ENCODE data around the gene GRIK5. TPM values are rescaled to one million over a fixed set of nuclear protein-coding genes. Genes with fewer than 3 reads are reported as not detected.
"Not testable (repeated sequence)": the region's sequence is repeated elsewhere in the genome, so short reads cannot be mapped to it uniquely, and the experiment has no call there.

GRIK5 gene
- total RNA-seq, 1 donor from 2014 or later: 4.0 TPM

DNA sequence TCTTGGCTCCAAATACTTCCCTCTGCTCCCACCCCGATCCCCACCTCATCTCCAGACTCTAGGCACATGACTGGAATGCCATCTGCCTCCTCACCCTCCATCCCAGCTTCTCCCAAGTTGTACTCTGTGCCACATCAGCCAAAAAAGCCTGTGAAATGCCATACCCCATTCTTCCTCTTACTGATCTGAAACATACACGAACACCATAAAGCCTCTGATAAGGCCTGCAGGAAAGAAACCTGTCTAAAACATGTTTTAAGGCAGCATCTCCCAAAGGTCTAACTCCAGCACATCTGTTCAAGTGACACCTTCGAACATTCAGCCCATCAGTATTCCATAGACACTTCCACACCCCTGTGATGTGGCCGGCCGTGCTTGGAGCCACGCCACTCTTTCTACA lies 5.6 kb downstream of the GRIK5 start:
- DNase-seq (no peak), ATAC-seq (ENCODE audit: poor library complexity) (no peak)
- intact Hi-C loops (cut with DNase I): no loop called here

DNA sequence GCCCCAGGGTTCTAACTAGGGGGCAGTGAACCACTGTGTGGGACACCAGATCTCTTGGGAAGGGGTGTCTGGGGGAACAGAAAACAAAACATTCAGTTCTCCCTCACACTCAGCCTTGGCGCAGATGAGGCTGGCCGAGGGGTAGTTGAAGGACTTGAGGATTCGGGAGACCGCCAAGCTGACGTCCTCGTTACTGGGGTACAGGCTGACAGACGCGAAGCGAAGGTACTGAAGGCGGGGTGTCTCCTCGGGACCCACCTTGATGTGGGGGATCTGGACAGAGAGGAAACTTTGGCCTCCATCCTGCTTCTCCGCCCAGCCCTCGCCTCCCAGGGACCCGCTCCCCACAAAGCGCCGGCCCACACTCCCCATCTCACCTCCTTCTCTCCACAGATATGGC lies 7.6 kb downstream of the GRIK5 start:
- ATAC-seq (ENCODE audit: poor library complexity): no peak
- intact Hi-C loops (cut with DNase I): no loop called here
- DNase-seq: no peak

DNA sequence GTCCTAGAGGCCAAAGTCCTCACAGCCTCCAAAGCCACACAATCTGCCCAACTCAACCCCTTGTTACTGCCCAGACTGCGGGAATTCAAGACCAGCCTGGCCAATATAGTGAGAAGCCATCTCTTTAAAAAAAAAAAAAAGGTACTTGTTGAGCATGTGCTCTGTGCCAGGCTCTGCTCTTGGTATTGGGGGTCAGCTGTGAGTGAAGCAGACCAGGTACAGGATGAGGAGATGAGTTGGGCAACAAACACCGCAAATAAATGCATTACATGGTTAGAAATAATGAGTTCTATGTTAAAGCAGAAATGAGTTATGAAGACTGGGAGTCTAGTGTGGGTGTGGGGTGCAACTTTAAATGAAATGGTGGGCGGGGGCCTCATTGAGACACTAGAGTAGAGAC lies 9.9 kb downstream of the GRIK5 start:
- ATAC-seq (ENCODE audit: poor library complexity): no peak
- intact Hi-C loops (cut with DNase I): no loop called here
- DNase-seq: no peak

DNA sequence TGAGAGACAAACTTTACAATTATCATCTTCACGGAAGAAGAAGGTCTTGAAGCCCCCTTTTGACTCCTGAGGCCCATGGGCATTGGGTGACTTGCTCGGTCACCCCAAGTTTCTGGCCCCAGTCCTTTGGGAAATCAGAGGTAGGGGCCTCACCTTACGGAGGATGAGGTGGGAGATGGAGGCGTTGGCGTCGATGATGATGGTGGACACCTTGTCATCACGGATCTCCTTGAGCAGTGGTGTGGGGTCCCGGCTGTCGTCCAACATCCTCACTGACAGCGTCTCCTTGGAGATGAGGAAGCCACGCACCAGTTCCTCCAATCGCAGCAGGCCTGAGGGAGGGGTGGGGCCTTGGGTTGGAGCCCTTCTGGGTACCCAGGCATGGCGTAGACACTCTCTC lies 10.8 kb downstream of the GRIK5 start:
- no peak for ATAC-seq (ENCODE audit: poor library complexity)
- no peak for DNase-seq
- intact Hi-C loops (cut with DNase I): no loop called here

DNA sequence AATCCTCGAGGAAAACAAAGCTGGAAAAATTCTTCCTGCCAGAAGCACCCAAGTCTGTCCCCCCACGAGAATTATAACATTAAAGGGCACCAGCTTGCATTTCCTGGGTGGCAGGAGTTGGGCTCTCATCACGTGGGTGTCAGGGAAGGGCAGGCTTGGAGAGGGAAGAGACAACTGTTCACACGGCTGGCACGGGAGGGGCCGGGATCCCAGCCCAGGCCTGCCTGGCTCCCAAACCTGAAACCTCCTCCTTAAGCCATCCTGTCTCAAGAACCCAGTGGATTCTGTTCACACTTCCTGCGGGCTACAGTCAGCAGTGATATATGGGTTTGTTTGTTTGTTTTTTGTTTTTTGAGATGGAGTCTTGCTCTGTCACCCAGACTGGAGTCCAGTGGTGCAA lies 12.2 kb downstream of the GRIK5 start:
- no peak for ATAC-seq (ENCODE audit: poor library complexity)
- intact Hi-C loops (cut with DNase I): no loop called here
- DNase-seq: no peak

DNA sequence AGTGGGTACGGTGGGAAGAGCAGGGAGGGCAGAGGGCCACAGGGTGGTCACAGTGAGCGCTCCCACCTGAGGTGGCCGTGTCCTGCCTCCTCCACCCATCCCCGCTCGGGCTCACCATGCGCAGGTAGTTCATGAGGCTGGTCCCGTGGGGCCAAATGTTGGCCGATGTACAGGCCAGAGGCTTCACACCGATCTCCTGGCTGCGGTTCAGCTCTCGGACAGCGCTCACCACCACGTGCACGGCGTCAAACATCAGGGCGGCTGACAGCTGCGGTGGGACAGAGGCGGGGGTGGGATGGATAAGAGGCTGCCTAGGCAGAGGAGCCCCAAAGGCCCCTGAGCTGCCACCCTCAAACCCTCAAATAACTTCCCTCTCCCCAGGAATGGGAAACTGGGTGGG lies 15.8 kb downstream of the GRIK5 start:
- ATAC-seq (ENCODE audit: poor library complexity) (no peak), DNase-seq (no peak)
- intact Hi-C loops (cut with DNase I): no loop called here

DNA sequence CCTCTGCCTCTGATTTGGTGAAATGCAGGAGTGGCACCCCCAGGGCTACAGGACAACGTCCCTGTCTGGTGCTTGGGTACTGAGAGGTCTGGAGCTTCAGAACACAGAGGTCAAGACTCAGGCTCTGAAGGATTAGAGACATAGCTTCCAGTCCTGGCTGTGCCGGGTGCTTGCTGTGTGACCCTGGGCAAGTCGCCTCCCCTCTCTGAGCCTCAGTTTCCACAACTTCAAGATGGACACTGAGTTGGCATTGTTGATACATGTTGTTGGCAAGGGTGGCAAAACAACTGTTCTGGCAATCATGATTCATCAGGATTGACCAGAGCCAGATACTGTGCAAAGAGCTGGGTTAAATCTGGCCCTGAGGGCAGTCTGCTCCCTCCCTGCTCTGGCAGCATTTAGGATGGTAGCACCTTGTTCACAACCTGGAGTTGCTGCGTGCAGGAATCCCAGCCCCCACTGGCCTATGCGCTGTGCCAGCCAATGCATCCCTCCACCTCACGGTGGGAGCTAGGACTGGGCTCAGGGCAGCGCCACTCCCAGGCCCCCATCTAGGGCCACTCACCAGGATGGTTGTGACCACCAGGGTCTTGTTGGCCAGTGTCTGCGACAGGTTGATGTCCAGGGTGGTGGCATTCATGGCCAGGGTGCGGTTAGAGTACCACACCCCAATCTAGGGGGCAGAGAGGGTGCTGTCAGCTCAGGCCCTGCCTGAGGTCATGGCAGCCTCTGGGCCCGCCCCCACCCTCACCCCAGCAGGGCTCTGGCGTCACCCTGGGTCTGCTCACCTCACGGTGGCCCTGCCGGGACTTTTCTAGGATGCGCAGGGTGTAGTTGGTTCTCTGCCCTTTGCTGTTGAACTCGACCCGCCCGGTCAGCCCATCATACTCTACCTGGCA lies 16.7 kb downstream of the GRIK5 start:
- ATAC-seq (ENCODE audit: poor library complexity): peak; percentile 11
- no peak for DNase-seq
- intact Hi-C loops (cut with DNase I): no loop called here

DNA sequence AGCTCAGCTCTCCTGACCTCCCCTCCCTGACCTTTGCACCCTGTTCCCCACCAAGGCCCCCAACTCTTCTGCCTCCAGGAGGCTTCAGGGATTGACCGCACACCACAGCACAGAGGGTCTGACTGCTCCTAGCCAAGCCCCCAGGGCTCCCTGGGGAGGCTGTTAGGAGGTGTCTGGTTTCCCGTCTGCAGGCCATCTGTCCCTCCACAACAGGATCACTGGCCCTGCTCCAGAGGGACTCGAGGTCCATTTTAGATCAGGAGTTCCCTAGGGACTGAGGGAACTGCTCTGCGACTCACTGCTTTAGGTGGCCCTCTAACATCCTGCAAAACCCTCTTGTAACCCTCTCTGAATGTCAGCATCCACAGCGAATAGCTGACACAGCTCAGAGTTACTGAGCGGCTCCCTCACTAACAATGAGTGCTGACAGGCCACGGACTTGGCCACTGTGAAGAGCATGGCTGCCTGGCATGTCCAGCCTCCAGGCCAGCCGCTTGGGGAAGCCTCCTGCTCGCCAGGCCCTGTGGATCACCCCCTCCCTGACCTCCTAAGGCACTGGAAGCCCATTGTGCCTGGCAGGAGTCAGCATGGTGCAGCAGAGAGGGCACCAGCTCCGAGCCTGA lies 17.7 kb downstream of the GRIK5 start:
- no peak for DNase-seq
- ATAC-seq (ENCODE audit: poor library complexity): peak; percentile 68
- intact Hi-C loops (cut with DNase I): no loop called here

DNA sequence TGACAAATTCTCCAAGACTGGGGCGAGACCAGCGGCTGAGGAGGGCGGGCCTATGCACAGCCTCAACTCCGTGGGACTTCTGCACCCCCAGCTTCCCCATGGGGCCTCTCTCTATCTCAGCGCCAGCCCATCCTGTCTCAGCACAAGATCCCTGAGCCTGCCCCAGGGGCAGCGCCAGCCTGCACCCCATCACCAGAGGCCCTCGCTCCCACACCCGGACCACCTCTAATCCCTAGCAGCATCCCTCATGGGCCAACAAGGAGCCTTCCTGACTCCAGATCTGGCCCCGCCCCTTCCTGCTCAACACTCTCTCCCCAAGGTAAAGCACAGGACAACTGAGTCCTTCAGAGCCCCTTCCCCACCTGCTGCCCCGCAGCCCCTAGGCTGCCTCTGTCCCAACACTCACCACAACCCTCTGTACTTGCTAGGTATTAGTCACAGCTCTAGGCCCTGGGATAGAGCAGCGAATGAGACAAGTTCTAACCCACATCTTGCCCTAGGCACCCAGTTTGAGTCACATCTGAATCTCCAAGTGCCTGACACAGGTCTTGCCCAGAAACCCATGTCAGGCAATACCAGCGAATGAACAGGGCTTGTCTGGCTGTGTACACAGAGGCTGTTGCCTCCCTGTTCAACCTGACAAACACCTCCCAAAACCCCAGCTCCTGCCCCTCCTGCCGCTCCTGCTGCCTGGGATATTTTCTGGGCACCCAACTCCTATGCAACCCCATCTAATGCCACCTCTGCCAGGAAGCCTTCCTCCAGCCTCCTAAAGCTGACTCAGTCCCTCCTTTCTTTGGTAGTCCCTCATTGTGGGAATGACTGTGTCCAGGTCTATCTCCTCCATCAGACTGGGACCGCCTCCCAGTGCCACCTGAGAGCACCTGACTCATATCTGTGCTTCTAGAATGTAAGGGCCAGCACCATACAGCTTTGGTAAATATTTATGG lies 18.6 kb downstream of the GRIK5 start:
- intact Hi-C loops (cut with DNase I): no loop called here

DNA sequence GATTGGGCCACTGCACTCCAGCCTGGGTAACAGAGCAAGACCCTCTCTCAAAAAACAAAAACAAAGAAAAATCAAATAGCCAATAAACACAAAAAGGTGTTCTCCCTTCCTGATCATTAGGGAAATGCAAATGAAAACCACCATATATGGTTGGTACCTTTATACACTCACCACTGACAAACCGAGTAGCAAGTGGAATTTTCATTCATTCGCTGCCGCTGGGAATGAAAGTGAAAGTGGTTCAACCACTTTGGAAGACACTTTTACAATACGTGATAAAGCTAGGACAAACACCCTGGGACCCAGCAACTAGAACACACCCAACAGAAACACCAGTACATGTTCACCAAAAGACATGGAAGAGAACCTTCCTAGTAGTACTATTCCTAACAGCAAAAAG lies 21.0 kb downstream of the GRIK5 start:
- ATAC-seq (ENCODE audit: poor library complexity): peak; percentile 21
- intact Hi-C loops (cut with DNase I): no loop called here
- DNase-seq: no peak

More for the DNA sequence above, 18.6 kb downstream of the GRIK5 start:
- DNase-seq (peak; percentile 2), ATAC-seq (ENCODE audit: poor library complexity) (no peak)

DNA sequence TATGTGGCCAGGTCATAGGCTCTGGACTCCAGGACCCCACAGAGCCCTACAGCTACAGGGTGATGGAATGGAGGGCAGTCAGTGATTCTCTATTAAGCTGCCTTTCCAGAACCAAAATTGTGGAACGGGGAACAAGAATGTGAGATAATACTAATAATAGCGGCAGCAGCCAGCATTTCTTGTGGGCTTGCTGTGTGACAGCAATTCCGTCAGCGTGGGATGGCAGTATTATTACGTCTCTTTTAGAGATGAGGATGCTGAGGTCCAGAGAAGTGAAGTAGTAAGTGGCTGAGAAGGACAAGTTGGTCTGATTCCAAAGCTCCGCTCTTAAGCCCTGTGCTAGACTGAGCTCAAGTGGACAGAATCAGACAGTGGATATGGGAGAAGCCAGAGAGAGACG lies 24.4 kb downstream of the GRIK5 start:
- DNase-seq: no peak
- no peak for ATAC-seq (ENCODE audit: poor library complexity)
- intact Hi-C loops (cut with DNase I): no loop called here

DNA sequence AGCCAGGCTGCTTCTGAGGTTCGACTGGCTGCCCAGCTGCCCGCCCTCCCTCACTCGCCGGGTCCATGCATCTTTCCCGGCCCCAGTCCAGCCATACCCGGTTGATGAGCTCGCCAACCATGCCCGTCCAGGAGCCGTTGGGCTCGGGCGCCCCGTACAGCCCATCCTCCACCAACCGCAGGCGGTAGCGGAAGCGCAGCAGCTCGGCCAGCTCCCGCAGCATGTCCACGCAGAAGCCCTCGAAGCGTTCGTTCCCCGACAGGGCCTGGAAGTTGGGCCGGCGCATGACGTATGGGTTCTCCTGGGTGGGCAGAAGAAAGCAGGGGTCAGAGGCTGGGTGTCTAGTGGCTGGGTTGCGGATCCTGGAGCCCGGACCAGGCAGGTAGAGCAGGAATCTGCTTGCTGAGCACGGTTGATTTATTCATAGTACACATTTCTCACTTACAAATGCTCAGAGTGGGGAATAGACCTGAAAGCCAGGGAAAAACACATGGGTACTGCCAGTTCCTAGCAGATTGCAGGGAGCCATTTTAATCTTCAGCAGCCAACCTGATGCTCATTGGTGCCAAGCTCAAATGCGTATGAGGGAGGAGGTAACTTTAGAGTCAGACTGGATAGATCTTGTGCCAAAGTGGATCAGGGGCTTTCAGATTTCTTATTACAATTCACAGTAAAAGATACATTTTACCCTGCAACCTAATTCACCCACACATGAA lies 27.4 kb downstream of the GRIK5 start:
- no peak for ATAC-seq (ENCODE audit: poor library complexity)
- intact Hi-C loops (cut with DNase I): no loop called here
- DNase-seq: no peak

DNA sequence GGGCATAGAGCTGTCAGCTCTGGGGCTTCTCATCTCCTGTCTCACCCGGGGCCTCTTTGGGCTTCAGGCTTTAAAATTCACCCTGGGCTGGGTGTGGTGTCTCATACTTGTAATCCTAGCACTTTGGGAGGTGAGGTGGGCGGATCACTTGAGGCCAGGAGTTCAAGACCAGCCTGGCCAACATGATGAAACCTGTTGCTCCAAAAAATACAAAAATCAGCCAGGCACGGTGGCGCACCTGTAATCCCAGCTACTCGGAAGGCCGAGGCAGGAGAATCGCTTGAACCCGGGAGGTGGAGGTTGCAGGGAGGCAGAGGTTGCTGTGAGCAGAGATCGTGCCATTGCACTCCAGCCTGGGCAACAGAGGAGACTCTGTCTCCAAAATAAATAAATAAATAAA lies 29.5 kb downstream of the GRIK5 start:
- ATAC-seq (ENCODE audit: poor library complexity); DNase-seq; intact Hi-C loops (cut with DNase I): not testable (repeated sequence)

DNA sequence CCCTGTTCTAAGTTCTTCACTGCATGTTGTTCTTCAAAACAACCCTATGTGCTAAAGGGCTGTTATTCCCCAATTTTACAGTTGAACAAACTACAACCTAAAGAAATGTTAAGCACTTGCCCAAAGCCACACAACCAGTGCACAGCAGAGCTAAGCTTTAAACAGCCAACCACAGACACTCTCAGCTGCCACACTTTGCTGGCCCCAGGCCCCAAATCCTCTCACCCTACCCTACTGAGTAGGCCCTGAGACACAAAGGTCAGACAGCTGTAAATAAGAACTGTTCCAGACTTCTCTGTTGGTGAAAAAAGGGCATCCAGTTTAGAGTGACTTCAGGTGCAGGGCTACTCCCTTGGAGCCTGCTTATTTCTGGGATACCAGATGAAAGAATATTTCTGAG lies 30.0 kb downstream of the GRIK5 start:
- DNase-seq (no peak), ATAC-seq (ENCODE audit: poor library complexity) (no peak)
- intact Hi-C loops (cut with DNase I): no loop called here

DNA sequence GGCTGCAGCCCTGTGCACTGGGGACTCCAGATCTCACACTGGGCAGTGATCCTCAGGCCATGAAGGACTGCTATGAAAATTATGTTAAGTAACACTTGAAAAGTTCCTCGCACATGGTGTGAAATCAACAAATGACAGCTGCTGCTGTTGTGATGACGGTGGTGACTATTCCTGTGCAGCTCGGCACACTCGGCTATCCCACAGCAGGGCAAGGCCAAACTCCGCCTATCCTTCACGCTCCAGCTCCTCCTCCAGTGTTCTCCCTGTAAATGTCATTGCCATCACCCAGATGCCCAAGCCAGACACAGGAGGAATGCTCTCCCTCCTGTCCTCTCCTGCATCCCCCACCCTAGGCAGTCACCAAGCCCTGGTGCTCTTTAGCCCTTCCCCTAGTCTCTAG lies 31.3 kb downstream of the GRIK5 start:
- intact Hi-C loops (cut with DNase I): no loop called here
- DNase-seq (peak; percentile 77), ATAC-seq (ENCODE audit: poor library complexity) (peak; percentile 86)

DNA sequence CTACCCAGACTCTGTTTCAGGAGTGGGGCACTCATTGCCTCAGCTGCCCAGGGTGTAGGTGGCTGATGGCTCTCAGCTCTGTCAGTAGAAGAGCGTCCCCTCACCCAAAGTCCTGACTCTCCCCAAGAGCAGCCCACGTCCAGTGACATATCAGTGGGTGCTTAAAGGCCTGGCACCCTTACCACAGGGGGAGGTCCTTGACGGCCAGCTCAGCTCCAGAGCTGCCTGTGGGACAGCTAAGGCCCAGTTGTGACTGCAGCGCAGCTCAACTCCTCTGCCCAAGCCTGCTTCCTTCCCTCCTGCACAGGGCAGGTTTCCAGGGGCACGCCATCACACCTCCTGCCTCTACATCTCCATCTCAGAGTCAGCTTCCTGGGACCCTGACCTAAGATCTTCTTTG lies 32.4 kb downstream of the GRIK5 start:
- DNase-seq: peak; percentile 49
- peak; percentile 63 for ATAC-seq (ENCODE audit: poor library complexity)
- intact Hi-C loops (cut with DNase I): no loop called here

DNA sequence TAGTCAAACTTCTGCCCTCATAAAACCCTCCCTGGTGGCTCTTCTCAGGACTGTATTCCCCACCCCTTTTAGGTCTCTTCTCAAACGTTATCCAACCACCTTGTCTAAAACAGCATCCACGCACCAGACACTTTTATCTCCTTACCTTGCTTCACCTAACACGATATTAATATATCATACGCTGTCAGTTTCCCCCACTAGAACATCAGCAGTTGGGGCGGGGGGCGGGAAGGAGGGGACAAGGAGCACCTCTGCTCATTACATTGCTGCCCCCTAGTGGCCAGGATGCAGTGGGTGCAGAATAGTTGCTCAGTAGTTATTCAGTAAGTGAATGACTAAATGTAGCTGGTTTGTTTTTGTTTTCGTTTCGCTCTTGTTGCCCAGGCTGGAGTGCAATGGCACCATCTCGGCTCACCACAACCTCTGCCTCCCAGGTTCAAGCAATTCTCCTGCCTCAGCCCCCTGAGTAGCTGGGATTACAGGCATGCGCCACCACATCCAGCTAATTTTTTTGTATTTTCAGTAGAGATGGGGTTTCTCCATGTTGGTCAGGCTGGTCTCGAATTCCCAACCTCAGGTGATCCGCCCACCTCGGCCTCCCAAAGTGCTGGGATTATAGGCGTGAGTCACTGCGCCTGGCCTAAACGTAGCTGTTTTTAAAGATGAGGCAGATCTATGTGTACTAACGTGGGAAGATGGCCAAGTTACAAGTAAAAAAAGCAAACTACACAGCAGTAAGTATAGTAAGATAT lies 35.2 kb downstream of the GRIK5 start:
- ATAC-seq (ENCODE audit: poor library complexity): not testable (repeated sequence)
- intact Hi-C loops (cut with DNase I): loop anchor here (5.0 kb wide), 1 partner anchor 38 kb away; no protein-coding TSS in a partner anchor
- peak; percentile 65 for DNase-seq

DNA sequence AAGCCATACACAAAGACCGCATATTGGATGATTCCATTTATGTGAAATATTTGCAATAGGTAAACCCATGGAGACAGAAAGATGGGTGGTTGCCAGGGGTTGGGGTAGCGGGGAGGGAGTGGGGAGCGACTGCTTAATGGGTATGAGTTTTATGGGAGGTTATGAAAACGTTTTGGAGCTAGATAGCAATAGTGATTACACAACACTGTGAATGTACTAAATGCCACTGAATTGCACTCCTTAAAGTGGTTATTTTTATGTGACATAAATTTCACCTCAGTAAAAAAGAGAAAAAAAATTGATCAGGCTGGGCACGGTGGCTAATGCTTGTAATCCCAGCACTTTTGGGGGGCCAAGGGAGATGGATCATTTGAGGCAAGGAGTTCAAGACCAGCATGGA lies 36.6 kb downstream of the GRIK5 start:
- DNase-seq: no peak
- no peak for ATAC-seq (ENCODE audit: poor library complexity)
- intact Hi-C loops (cut with DNase I): loop anchor here (5.0 kb wide), 1 partner anchor 36 kb away; no protein-coding TSS in a partner anchor

Measured in Right ventricle myocardium superior (tissue), 1 donor.